HG02588 (cell line): ENCODE measurements around the gene ATP5ME.
"Not testable (repeated sequence)": the region's sequence is repeated elsewhere in the genome, so short reads cannot be mapped to it uniquely, and the experiment has no call there.

Experiments
- ATAC-seq: cut with Tn5 transposase; IDR thresholded peaks from one replicate; pipeline ENCODE4 v1.9.1; 2021; ENCODE audit warnings: mild to moderate bottlenecking, moderate library complexity; ENCODE audit not compliant: unreplicated experiment

Gene ATP5ME

DNA sequence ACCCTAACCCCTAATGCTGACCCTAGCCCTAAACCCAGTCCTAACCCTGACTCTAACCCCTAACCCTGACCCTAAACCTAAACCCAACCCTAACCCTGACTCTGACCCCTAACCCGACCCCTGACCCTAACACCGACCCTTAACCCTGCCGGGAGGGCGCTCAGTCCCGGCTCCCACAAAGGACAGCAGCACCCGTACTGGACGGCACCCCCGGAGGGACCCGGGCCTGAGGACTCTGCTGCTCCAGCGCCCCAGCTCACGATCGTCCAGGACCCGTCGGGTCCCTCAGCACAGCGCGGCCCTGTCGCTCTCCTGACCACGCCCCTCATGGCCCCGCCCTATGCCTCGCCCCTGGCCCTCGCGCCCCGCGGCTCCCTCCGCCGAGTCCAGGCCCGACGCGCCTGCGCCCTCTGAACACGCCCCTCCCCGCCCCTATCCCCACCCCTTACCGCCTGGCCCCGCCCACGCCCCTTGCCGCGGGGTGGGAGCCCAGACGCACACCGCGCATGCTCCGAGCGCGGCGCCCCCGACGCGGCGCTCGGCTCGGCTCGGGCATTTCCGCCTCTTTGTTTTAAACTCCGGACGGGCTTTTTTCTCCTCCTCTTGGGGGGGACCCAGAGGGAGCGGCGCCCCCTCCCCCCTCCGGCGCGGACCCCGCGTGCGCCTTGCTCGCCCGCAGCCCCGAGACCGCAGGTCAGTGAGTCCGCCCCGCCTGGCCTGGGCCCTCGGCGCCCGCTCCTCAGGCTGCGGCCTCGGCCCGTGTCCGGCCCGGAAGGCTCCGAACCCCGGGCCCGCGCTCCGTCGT is 31.4 kb upstream of the ATP5ME start, which contains the start of gene PCGF3:
Gene PCGF3, plus strand, starts transcription at position 555 of the 805 bp plus-strand sequence. CDS start 27,849 bp downstream, outside the sequence.
- ATAC-seq, result peak; percentile 91

- no peak for ATAC-seq
Observed at GRCh38 chr4:704971-705277, 30.8 kb upstream of the ATP5ME start.

GRCh38 chr4:704198-704891 is 30.3 kb upstream of the ATP5ME start:
- no peak for ATAC-seq

DNA sequence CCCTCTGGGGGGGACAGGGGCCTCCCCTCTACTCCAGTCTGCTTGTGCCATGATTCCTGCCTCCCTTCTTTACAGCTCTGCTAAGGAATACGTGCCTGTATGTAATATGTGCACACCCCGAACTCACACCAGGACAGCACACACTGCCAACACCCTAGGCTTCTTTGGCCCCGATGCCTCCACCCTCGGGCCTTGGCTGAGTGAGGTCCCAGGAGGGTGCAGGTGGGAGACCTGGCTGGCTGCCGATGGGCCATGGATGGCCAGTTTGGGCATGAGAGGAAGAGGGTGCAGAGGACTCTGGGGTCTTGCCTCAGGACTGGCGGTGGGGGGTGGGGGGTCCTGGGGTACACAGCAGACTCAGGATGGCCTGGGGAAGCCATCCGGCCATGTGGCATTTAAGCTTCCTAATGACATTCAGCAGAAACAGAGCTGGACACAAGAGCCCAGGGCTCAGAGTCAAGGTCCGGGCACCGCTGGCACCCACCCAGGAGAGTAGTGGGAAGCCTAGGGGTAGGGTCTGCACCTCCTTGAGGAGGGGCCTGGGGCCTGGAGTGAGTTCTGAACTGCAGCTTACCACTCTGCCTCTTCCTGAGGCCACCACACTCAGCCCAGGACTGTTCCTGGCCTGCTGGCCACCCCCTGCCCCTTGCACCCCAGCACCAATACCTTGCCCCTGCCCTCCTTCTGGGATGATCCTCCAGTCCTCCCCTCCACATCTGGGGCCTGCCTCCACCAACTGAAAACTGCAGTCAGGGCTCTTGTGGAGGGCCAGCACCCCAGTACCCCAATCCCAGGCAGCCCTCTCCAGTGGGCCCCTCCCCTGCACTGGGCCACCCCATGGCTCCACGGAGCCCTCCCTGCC is 29.5 kb upstream of the ATP5ME start:
- ATAC-seq, result no peak

GRCh38 chr4:702618-703048 is 28.6 kb upstream of the ATP5ME start:
- no peak for ATAC-seq

DNA sequence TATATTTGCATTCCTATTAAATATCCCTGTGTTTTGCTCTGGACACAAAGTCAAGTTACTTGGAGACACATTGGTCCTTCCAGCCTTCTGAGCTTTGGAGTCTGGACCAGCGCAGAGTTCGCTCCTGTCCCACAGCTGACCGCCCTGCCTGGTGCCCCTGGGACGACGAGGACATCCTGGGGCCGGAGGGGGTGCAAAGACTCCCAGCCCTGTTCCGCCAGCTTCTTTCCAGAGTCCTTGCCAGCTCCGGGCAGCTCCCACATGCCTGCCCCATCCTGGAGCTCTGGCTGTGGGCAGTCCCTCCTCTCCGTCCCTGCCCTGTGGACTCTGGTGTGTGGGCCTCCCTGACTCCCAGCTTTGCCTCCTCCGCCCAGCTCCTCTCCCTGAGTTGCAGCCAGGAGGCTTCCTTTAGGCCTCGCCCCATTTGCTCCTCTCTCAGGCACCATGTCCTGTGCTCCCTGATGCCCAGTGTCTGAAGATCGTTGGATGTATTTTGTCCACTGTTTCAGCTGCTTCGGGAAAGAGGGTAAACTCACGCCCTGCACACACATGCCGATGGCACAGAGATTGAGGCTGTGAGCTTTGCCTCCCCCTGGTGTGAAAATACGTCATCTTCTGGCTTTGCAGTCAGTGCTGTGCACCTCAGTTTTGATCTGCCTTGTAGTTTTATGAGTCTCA is 26.6 kb upstream of the ATP5ME start:
- ATAC-seq, result no peak

- ATAC-seq, result no peak
Observed at GRCh38 chr4:699816-700580, 25.9 kb upstream of the ATP5ME start.

DNA sequence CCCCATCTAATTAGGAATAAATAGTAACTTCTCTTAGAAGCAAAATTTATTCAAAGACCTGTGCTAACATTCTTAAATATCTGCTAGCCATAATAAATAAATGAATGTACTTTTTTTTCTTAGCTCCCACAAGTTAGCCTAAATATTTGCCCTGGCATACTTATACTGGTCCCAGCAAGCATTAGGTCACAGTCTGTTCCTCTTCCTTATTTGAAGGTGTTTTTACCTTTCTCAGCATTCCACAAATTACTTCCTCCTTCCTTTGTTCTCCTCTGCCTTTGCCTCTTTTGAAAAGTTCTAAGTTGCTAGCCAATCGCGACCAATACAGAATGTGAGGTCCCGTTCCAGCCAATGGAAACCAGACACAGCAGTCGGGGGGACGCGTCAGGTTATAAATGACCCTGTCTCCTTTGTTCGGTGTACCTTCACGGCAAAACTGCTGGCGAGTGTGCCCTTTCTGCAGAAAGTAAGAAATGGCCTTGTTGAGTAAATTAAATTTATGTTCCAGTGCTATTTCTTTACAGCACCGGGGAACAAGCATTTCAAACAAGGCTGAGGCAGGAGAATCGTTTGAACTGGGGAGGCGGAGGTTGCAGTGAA is 20.4 kb upstream of the ATP5ME start:
- not testable (repeated sequence) for ATAC-seq

DNA sequence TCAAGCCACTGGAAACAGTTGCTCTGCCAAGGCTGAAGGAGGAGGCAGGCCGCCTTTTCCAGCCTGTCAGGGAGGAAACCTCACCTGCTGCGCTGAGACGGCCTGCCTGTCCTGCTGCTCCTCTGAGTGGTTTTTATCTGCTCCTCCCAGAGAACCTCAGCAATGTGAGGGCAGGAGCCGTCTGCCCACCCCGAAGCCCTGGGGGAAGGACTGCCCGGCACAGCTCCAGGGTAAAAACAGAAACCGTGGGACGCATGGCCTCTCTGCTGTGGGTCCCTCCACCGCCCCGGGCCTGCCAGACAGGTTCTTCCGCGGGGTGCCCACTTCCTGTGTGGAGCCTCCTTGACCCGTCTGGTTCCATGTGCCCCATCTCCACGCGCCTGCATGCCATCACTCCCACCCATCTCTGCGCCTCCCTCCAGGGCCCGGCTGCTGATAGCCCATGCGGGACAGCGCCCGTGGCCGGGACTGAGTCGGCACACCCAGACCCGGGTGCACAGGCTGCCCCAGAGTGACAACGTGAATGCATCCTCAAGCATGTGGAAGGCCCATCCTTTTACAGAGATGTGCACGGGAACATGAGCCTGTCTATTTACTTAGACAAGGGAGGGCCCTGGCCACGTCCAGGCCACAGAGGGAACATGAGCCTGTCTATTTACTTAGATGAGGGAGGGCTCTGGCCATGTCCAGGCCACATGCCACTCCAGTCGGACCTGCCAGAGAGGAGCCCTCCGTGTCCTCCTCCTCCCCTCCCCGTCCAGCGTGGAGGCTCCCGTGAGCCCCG is 18.9 kb upstream of the ATP5ME start:
- no peak for ATAC-seq

GRCh38 chr4:689723-690122 is 15.6 kb upstream of the ATP5ME start:
- no peak for ATAC-seq

- no peak for ATAC-seq
Observed at GRCh38 chr4:688854-689681, 15.0 kb upstream of the ATP5ME start, which contains the start of gene SLC49A3. Gene SLC49A3, minus strand, starts transcription at chr4:689151. Its CDS starts 24 bp downstream, at chr4:689127.

DNA sequence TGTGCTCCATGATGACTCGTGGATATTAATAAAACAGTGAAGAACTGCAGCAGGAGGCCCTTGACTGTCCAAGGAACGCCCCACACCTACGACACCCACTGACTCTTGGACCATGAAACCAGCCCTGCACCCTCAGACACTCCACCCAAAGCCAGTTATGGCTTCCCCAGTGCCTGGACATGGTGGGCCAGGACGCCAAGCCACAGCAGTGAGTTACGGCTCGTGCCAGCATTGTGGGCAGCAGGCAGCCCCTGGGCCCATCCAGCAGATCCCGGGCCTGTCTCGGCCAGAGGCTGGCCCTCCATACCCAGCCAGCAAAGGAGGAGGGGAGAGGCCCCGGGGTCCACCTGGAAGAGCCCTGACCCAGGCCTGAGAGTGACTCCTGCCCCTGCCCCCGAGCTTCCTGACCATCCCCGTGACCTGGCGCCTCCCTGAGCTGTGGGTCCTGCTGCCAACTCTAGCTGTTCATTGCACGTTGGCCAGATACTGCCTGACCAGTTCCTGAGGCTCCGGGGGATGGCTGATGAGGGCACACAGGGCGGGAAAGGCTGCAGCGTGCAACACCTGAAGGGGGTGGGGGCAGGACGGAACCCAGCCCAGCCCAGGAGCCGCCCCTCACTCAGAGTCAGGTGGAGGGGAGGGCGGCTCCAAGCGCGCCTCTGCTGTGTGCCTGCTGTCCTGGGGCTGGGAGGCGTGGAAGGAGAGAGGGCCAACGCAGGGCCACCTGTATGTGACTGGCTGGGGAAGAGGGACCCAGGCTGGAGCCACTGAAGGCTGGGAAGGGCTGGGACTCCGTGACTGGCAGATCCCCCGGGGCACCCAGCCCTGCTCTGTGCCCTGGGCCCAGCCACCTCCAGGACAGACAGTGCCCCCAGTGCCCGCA is 14.1 kb upstream of the ATP5ME start:
- ATAC-seq, result no peak

- ATAC-seq, result no peak
Observed at GRCh38 chr4:687048-687970, 13.2 kb upstream of the ATP5ME start.

GRCh38 chr4:686413-687040 is 12.5 kb upstream of the ATP5ME start:
- no peak for ATAC-seq

- ATAC-seq, result no peak
Observed at GRCh38 chr4:685679-686412, 11.8 kb upstream of the ATP5ME start.
